CD4-positive, alpha-beta T cell treated with Interleukin-10 for 1 hour (primary cell): ENCODE measurements around the gene SHB.

Experiments
- DNase-seq: peaks from one replicate; pipeline ENCODE4 v3.0.0-alpha.2; 2020

The SHB gene

GRCh38 chr9:38041564-38042243 is 27.3 kb downstream of the SHB start:
- DNase-seq, result no peak

- no peak for DNase-seq
Observed at GRCh38 chr9:38039907-38040682, 28.9 kb downstream of the SHB start.

- DNase-seq, result no peak
Observed at GRCh38 chr9:38039090-38039906, 29.7 kb downstream of the SHB start.

- DNase-seq, result no peak
Observed at GRCh38 chr9:38038307-38039089, 30.5 kb downstream of the SHB start.

- no peak for DNase-seq
Observed at GRCh38 chr9:38037981-38038306, 31.1 kb downstream of the SHB start.

GRCh38 chr9:38036359-38037084 is 32.5 kb downstream of the SHB start:
- no peak for DNase-seq

GRCh38 chr9:38035873-38036272 is 33.2 kb downstream of the SHB start:
- DNase-seq, result no peak

- no peak for DNase-seq
Observed at GRCh38 chr9:38033941-38034340, 35.1 kb downstream of the SHB start.

- no peak for DNase-seq
Observed at GRCh38 chr9:38032266-38033110, 36.5 kb downstream of the SHB start.

- DNase-seq, result no peak
Observed at GRCh38 chr9:38031594-38031993, 37.4 kb downstream of the SHB start.

- DNase-seq, result no peak
Observed at GRCh38 chr9:38030658-38031057, 38.4 kb downstream of the SHB start.

- DNase-seq, result no peak
Observed at GRCh38 chr9:38029915-38030638, 39.0 kb downstream of the SHB start.

GRCh38 chr9:38027714-38028113 is 41.3 kb downstream of the SHB start:
- no peak for DNase-seq

- DNase-seq, result no peak
Observed at GRCh38 chr9:38026840-38027527, 42.0 kb downstream of the SHB start.

- DNase-seq, result no peak
Observed at GRCh38 chr9:38026021-38026809, 42.8 kb downstream of the SHB start.

GRCh38 chr9:38025166-38025565 is 43.9 kb downstream of the SHB start:
- no peak for DNase-seq

- DNase-seq, result no peak
Observed at GRCh38 chr9:38024036-38024681, 44.9 kb downstream of the SHB start.

GRCh38 chr9:38023661-38024035 is 45.4 kb downstream of the SHB start:
- no peak for DNase-seq

GRCh38 chr9:38022995-38023394 is 46.0 kb downstream of the SHB start:
- no peak for DNase-seq
